GM13977 (cell line): ENCODE results near the gene PACS1.

Experiments
- DNase-seq: peaks from one replicate; pipeline ENCODE4 v3.0.0; 2012; ENCODE audit warnings: low spot score
- in situ Hi-C: fragments of 300-500 bp; cut with MboI; formaldehyde crosslinking; loops from one replicate; pipeline ENCODE4 v1.12.0; 2022; ENCODE audit warnings: low sequenced_read_pairs, low pct_unique_long_range_greater_than_20kb, mixed read lengths, inconsistent platforms; ENCODE audit not compliant: unreplicated experiment
- TF ChIP-seq, protein P1 (sequence below): IDR thresholded peaks from 2 replicates; pipeline ENCODE4 v1.5.1; 2012; ENCODE audit warnings: mild to moderate bottlenecking, control low read depth; ENCODE audit not compliant: insufficient read depth; ENCODE audit errors: extremely low read depth, missing control alignments

Gene PACS1

DNA sequence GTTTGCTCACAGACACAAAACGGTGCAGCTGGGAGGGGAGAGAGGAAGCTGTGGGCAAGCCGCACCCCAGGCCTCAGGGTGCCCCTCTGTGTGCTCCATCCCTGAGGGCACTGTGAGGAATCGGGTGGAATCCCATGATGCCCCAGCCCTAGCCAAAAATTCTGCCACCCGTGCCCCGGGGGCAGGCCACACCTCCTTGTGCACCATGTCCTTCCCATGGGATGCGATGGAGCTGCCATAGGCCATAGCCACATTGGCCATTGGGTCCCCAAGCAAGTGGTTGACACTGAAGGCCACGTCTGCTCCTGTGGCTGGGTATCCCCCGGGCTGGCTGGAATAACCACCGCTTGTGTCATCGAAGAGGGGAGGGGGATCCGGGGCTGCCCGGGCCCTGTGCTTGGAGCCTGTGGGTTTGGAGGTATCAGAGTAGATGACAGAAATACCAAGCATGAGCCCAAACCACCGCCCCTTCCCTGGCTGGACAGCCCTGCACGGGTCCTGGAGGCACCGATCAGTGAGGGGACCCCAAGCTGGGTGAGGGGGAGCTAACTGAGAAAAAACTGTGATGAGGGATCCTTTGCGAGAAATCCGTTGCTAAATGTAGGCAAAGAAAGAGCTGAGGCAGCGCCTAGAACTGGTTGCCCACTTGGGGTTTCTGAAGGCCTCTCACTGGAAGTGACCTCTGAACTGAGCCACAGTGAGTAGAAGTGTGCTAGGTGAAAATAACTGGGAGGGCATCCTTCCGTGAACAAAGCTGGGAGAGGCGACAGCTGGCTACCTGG is 218.0 kb downstream of the PACS1 start:
- in situ Hi-C loops, result no loop called here
- DNase-seq, result peak; percentile 51
- TF ChIP-seq, protein P1, sequence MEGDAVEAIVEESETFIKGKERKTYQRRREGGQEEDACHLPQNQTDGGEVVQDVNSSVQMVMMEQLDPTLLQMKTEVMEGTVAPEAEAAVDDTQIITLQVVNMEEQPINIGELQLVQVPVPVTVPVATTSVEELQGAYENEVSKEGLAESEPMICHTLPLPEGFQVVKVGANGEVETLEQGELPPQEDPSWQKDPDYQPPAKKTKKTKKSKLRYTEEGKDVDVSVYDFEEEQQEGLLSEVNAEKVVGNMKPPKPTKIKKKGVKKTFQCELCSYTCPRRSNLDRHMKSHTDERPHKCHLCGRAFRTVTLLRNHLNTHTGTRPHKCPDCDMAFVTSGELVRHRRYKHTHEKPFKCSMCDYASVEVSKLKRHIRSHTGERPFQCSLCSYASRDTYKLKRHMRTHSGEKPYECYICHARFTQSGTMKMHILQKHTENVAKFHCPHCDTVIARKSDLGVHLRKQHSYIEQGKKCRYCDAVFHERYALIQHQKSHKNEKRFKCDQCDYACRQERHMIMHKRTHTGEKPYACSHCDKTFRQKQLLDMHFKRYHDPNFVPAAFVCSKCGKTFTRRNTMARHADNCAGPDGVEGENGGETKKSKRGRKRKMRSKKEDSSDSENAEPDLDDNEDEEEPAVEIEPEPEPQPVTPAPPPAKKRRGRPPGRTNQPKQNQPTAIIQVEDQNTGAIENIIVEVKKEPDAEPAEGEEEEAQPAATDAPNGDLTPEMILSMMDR, result no peak

DNA sequence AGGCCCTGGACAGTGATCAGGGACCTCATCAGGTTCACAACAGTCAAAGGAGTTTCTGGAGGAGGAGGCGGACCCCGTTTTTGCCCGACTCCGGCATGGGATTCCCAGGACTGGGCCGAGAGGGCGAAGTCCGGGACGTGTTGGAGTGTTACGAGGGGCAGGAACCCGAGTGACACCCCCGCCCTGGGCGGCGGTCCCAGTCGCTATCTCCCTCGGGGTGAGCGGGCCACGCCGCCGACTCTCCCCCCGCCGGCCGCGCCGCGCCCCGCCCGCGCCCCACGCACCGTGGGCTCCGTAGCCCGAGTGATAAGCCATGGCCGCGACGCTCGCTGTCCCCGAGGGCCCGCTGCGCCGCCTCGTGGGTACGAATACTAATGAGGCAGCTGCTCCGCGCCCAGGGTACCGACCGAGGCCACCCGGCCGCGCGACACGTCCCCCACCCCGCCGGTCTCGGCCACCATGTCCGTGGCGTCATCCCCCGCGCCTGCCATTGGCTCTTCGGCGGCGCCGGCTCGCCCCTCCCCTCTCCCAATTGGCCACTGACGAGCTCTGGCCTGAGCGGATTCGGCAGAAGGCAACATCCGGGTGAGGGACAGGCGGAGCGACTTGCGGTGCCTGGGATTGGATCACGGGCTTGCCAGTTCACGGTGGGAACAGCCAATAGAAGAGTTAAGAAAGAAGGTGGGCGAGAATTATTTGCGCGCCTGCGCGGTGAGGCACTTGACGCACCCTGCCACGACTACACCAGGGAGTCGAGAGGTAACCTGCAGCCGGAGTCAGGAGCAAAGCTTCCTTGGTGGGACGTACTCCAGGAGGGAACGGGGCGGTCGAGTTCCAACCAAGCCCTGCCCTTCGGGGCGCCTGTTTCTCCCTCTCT is 218.8 kb downstream of the PACS1 start, which contains the start of gene YIF1A:
Gene YIF1A, minus strand, starts transcription at position 473 of the 877 bp plus-strand sequence. Its CDS starts 158 bp downstream, at position 315.
- in situ Hi-C loops, result no loop called here
- DNase-seq, result peak; percentile 100
- TF ChIP-seq, protein P1, result peak; percentile 4

DNA sequence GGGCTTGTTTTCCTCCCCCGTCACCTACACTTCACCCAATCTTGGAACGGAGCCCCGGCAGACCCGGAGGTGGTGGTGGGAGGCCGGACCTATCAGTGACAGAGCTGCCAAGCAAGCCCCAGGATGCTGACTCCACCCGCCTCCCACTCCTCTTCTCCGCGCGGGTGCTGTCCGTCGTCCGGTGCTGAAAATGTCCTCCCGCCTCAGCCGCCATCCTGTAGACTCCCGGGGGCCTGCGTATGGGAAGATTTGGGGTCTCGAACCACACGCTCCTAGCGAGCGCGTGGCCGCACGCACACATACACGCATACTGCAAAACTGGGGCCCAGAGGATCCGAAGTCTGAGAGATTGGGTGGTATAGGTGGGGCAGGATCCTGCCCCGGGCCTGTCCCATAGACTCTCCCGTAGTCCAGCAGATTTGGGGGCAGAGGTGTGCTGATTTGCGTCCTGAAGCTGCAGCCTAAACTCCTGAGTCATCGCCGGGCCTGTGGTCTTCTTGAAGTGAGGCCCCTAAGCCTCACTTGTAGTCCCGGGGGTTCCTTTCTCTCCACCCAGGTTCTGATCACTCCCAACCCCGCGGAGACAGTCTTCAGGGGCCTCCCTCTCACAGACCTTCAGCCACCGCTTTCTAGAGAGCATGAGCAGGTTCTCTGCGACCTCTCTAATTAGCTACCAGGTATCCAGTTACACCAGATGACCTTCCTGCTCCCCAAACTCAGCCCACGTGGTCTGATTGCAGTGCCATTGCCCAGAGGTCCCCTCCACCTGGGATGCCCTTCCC is 219.7 kb downstream of the PACS1 start:
- peak; percentile 95 for DNase-seq
- in situ Hi-C loops, result no loop called here
- TF ChIP-seq, protein P1, result no peak

DNA sequence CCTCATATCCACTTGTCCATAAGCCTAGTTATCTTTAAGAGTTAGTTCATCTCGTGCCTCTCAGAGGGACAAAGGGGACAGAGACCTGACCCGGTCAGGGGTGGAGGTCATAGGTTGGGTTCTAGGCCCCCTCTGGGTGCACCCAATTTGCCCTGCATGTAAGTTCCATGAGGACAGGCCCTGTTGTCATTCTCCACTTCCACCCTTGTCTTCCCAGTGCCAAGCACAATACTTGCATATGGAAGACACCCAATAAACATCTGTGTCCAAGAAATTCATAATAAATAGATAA is 220.2 kb downstream of the PACS1 start:
- in situ Hi-C loops, result no loop called here
- DNase-seq, result no peak
- TF ChIP-seq, protein P1, result no peak

DNA sequence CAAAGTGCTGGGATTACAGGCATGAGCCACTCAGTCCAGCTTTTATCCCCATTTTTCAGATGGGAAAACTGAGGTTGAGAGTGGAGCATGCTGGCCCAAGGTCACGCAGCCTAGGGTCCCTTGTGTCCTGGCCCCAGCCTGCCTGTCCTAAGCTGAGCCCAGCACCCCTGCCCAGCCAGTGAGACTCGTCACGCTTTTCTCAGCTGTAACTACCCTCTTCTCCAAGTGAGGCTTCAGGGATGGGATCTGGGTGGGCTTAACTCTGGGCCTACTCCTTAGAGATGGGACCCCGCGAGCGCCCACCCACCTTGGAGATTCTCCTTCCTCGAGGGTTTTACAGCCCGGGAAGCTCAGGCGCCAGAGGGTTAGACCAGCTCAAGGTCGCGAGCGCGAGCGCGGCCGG is 221.2 kb downstream of the PACS1 start:
- in situ Hi-C loops, result no loop called here
- TF ChIP-seq, protein P1, result no peak
- no peak for DNase-seq
